Measurements from ENCODE around the gene IFNA13. TPM values are rescaled to one million over a fixed set of nuclear protein-coding genes. Genes with fewer than 3 reads are reported as not detected.
"Not testable (repeated sequence)": the region's sequence is repeated elsewhere in the genome, so short reads cannot be mapped to it uniquely, and the experiment has no call there.

Gene IFNA13
- total RNA-seq, 2 donors from 2014 or later: not detected

DNA sequence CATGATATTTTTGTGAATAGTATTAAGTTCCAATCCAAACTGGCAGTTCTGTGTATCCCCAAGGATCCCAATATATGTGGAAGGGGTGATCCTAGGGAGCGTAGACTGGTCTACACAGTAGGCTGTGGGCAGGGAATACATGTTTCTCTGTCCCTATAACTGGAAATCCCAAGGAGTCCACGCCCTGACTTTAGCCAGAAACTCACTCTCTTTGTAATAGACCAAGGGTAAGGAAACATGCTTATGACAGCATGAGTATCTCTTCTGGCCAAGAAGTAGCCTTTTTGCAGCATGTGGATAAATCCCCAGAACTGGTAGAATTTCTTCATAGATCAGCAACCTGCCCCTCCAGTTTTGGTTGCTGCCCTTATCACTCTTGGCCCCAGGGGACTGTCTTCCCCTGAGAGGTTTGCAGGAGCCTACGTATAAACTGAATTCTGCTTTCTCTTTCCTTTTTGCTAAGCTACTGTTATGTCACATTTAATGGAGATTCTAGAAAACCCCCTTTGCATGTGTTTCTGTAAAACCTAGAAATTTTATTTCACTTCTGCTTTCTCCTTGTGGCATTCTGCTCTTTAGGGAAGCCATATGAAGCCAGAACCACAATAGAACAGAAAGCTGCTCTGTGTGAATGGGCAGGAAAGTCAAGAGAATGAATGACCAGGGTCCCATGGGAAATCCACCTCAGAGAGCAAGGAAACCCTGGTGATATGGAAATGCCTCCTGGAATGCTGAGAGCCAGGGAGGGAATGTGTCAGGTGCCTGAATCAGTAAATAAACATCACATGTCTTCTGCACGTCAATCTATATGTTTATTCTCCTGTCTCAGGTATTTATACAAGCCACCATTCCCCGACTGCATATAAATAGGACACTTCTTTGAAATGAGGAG is 13.8 kb upstream of the IFNA13 start:
- no peak for TF ChIP-seq CTCF (IDR thresholded peaks at IDR 0.05)
- no peak for DNase-seq (ENCODE audit: low spot score)
- no peaks in the 10 kb centered on the region for H3K36me3 ChIP-seq
- no peaks in the 10 kb centered on the region for H3K27me3 ChIP-seq
- no peak overlapping the region for H3K27ac ChIP-seq
- H3K4me3 ChIP-seq: no peak overlapping the region
- H3K9me3 ChIP-seq: no peaks in the 10 kb centered on the region
- no peaks in the 10 kb centered on the region for H3K4me1 ChIP-seq

- not testable (repeated sequence) for DNase-seq (ENCODE audit: low spot score); H3K27ac ChIP-seq; H3K27me3 ChIP-seq; H3K36me3 ChIP-seq; H3K4me3 ChIP-seq; H3K4me1 ChIP-seq; H3K9me3 ChIP-seq
Measured at GRCh38 chr9:21371467-21371866, 3.6 kb upstream of the IFNA13 start.

DNA sequence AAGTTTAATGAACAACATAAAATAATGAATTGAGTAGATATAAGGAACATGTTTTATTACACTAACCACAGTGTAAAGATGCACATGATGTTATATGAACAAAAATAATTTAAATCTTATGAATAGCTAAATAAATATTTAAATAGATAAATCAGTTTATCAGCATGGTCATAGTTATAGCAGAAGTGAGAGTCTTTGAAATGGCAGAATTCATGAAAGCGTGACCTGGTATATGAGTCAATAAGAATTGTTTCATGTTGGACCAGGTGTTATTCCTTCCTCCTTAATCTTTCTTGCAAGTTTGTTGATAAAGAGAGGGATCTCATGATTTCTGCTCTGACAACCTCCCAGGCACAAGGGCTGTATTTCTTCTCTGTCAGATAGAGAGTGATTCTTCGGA is 688 bp downstream of the IFNA13 start:
- DNase-seq (ENCODE audit: low spot score); H3K4me1 ChIP-seq; H3K27me3 ChIP-seq; H3K27ac ChIP-seq; H3K9me3 ChIP-seq; H3K36me3 ChIP-seq; H3K4me3 ChIP-seq: not testable (repeated sequence)

DNA sequence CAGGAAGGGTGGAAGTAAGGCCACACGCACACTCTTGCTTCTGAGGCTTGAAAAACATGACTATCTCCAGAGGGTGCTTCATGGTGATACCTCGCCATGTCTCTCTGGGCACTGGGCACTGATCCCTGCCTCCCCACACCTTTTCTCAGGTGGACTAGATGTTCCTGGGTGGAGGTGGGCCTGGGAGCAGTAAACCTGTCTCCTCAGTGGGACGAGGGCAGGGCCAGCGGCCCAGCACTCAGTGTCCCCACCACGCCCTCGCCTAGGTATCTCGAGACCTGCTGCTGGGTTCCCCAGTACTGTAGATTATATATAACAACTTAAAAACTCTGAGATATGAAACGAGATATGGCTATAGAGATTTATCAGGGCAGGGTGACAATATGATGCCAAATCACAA is 5.6 kb downstream of the IFNA13 start:
- TF ChIP-seq CTCF (IDR thresholded peaks at IDR 0.05): no peak
- H3K9me3 ChIP-seq: no peaks in the 10 kb centered on the region

GRCh38 chr9:21357479-21358460 is 10.1 kb downstream of the IFNA13 start:
- Histone ChIP-seq H3K4me1 (no peaks in the 10 kb centered on the region), H3K4me3 (no peak overlapping the region), H3K27me3 (no peaks in the 10 kb centered on the region), H3K9me3 (no peaks in the 10 kb centered on the region), H3K36me3 (no peaks in the 10 kb centered on the region), H3K27ac (no peak overlapping the region)
- no peak for DNase-seq (ENCODE audit: low spot score)
- TF ChIP-seq CTCF (IDR thresholded peaks at IDR 0.05): no peak

More for the DNA sequence above, 5.6 kb downstream of the IFNA13 start:
- H3K36me3 ChIP-seq: no peaks in the 10 kb centered on the region
- no peaks in the 10 kb centered on the region for H3K4me1 ChIP-seq
- DNase-seq (ENCODE audit: low spot score): no peak
- no peak overlapping the region for H3K27ac ChIP-seq
- no peaks in the 10 kb centered on the region for H3K27me3 ChIP-seq
- no peak overlapping the region for H3K4me3 ChIP-seq

DNA sequence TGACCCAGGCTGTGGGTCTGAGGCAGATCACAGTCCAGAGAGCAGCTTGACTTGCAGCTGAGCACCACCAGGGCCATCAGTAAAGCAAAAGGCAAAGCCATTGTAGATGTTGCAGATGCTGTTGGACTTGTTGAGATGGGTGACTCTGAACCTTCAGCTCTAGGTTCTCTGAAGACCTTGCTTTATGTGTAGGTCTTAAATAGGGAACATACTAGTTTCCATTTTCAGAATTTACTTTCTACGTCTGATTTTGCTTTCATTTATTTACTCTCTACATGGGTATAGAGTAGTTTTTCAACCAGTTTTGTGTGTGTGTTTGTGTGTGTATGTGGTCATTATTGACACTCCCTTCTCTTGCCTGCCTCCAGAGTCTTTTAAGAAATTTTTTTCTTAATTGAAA is 17.1 kb downstream of the IFNA13 start, which contains the start of gene IFNA6:
TSS of gene IFNA6 (minus strand) at position 101 of the 400 bp plus-strand sequence. CDS start at position 101, 0 bp downstream.
- peaks cover 0 to under 1% of the 10 kb centered on the region in 2 donors for H3K9me3 ChIP-seq
- H3K36me3 ChIP-seq: no peaks in the 10 kb centered on the region
- H3K27ac ChIP-seq: no peak within 1 kb of the TSS
- no peak for TF ChIP-seq CTCF (IDR thresholded peaks at IDR 0.05)
- no peak for DNase-seq (ENCODE audit: low spot score)
- no peak within 1 kb of the TSS for H3K4me3 ChIP-seq
- no peaks in the 10 kb centered on the region for H3K4me1 ChIP-seq
- no peaks in the 10 kb centered on the region for H3K27me3 ChIP-seq
